Ramos (cell line): ENCODE measurements around the gene ZFAND3.
"Not testable (repeated sequence)": the region's sequence is repeated elsewhere in the genome, so short reads cannot be mapped to it uniquely, and the experiment has no call there.

Source experiments
- in situ Hi-C: fragments of 300-500 bp; cut with MboI; formaldehyde crosslinking; loops from one replicate; pipeline ENCODE4 v1.14.3; 2022; ENCODE audit warnings: low sequenced_read_pairs; ENCODE audit not compliant: unreplicated experiment

Gene ZFAND3

DNA sequence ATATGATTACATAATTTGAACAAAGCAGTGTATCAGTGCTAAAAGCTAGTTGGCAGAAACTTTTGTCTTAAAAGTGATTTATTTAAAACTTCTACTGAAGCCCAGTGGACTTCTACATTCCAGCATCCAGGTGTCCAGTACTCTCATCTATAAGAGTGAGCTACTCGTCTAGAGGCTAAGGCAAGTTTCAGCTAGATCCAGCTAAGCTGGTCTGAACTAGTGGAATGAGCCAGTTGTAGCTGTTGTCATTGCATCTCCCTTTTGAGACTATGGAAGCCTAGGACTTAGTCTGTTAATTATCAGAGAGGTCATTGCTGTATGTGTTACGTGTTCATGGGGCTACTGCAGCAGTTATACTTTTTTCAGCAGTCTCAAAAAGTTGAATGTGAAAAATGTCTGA is 165.1 kb downstream of the ZFAND3 start:
- in situ Hi-C loops: no loop called here

DNA sequence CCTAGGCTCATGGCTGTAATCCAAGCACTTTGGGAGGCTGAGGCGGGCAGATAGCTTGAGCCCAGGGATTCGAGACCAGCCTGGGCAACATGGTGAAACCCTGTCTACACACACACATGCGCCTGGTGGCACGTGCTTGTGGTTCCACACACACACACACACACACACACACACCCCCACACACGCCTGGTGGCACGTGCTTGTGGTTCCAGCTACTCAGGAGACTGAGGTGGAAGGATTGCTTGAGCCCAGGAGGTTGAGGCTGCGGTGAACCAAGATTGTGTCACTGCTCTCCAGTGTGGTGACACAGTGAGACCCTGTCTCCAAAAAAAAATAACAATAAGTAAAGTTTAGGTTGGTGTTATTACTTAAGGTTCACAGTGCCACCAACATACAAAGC is 165.8 kb downstream of the ZFAND3 start:
- in situ Hi-C loops: no loop called here

DNA sequence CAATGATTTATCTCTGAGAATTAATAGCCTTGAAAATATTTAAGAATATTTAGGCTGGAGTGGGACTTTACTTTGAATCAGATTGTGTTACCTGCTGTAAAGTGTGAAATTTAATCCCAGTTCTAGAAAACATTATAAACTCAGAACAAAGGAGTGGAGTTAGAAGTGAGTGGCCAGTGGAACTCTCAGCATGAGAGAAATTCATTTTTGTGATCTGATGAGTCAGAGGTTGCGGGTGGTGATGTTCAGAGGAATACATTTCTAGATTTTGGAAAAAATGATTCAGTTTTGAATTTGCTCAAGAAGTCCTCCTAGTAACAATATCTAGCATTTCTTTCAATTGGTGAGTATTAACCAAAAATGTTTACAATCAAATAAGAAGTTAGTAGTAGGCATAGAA is 167.5 kb downstream of the ZFAND3 start:
- in situ Hi-C loops: no loop called here

DNA sequence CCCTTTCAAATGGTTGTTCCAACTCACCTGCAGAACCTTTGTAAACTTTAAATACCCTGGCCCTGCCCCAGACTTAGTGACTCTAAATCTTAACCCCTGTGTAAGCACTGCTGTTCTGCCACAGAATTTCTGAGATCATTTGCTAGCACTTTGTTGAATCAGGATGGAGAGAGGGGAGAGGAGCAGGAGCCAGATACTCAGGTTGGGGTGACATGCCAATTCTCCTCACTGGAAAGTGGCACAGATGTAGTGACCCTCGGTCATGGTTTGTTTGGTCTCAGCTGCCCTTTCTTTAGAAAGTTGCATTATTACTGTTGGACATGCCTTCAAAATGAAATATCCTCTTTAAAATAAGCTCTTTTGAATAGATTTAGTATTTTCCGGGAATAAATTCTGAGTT is 168.0 kb downstream of the ZFAND3 start:
- in situ Hi-C loops: no loop called here

DNA sequence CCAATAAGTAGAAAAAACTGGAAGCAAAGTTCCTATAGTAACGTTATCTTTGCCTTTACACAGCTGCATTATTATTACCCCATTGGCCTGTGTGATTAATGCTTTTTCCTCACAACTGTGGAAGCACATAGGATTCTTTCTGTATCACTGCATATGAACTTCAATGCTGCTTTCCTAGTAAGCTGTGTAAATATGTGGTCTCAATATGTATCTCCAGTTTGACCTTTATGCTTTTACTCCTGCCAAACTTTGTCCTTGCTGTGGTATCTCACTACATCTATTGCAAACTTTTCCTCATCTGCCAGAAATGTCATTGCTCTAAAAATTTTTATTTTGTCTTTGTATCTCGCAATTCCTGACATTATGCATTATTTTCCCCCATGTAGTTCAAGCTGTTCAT is 168.6 kb downstream of the ZFAND3 start:
- in situ Hi-C loops: no loop called here

DNA sequence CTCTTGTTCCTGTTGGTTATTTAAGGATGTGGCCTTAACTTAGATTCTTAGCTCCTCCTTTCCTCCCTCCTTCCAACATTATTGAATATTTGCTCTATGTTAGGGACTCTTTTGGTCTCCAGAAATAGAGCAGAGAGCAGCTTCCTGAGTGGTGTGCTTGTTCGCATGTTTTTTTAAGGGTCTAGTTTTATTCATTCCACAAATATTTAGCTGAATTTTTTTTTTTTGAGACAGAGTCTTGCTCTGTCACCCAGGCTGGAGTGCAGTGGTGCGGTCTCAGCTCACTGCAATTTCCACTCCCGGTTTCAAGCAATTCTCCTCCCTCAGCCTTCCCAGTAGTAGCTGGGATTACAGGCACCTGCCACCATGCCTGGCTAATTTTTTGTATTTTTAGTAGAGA is 169.2 kb downstream of the ZFAND3 start:
- in situ Hi-C loops: no loop called here

DNA sequence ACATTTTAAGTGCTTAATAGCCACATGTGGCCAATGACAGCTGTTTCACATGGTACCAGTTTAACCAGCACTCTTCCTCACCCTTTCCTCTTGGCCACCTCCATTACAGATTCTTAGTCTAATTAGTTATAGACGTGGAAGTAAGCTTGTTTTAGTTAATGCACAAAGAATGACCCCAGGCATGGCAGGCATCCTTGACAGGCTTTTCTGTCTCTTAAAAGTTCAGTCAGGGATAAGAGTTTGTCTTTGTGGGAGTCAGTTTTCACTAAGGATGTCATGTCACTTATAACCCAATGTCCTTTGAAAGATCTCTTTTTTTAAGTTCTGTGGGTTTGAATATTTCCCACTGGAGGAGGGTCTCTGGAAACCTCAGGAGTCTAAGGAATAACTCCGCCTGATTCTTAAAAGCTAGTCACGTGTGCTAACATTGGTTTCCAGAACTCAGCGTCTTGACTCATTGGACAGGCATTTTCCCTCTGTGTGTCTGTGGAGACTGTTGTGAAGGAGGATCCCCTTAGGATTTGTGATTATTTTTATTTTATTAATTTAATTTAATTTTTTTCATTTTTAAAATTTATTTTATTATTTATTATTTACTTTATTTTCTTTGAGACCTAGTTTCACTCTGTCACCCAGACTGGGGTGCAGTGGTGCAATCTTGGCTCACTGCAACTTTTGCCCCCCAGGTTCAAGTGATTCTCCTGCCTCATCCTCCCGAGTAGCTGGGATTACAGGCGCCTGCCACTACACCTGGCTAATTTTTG is 171.4 kb downstream of the ZFAND3 start:
- in situ Hi-C loops: no loop called here

DNA sequence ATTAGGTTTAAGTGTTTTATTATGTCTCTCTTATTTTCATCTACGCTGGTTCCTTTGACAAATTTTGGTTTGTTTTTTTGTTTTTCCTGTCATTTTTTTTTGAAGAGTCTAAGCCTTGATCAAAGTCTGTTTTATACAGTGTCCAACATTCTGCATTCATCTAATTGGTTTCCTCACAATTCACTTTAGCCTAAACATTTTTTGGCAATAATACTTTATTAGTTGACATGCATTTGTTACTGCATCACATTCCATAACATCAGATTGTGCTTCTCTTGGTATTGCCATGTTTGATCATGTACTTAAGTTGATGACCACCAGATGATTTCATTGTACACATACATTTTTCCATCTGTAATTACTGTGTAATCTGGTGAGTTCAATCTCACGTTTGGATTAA is 173.2 kb downstream of the ZFAND3 start:
- in situ Hi-C loops: no loop called here

DNA sequence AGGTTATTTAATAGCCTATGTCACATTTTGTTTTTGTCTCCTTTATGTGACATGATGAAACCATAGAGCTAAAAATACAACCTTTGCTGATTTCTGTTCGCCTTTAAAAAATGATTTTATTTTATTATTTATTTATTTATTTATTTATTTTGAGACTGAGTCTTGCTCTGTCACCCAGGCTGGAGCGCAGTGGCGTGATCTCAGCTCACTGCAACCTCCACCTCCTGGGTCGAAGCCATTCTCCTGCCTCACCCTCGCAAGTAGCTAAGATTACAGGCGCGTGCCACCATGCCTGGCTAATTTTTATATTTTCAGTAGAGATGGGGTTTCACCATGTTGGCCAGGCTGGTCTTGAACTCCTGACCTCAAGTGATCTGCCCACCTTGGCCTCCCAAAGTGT is 173.7 kb downstream of the ZFAND3 start:
- in situ Hi-C loops: not testable (repeated sequence)

DNA sequence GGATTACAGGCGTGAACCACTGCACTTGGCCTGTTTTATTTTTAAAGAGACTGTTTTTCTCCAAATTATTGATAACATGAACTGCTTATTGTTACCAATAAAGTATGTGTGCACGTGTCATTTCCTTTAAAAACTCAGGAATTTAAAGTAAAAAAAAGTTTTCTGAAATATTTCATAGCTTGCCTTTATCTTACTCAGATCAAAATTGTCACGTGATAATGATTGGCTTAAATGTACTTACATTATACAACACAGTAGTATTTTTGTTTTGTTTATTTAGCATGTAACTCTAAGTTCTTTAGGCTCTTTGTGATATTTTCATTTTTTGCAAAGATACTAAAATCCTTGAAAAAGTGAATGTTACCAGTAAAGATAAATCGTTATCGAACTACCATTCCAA is 174.1 kb downstream of the ZFAND3 start:
- in situ Hi-C loops: no loop called here

DNA sequence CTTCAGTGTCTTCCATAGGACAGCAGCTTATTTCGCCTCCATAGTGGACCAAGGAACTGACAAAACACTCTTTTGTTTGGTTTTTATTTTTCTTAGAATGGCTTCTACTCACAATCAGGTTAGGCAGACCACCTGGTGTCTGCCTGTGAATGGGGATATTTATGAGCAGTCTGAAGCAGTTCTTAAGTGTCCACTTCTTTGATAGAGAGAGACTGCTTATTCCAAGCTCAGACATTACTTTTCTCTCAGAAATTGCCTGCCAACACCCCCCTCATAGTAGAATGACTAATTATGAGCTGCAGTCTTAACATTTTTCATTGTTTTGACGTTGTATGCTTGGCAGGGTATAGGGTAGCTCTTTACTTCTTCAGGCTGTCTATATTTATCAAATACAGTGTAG is 174.7 kb downstream of the ZFAND3 start:
- in situ Hi-C loops: no loop called here

DNA sequence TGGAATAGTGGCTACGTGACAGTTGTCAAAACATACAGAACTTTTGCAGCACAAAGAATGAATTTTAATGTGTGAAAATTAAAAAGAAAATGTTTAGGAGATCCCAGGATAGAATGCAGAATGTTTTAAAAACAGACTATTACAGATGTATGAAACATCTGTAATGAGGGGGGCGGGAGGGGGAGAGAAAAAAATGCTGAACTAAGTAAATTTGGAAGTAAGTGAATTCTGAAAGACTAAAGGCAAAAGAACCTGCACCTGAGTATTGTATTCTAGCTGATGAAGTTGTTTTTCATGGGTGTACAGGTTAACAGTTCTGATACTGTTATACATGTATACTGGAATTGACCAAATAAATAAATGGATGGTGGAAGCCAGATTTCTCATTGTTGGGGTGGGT is 178.8 kb downstream of the ZFAND3 start:
- in situ Hi-C loops: no loop called here

DNA sequence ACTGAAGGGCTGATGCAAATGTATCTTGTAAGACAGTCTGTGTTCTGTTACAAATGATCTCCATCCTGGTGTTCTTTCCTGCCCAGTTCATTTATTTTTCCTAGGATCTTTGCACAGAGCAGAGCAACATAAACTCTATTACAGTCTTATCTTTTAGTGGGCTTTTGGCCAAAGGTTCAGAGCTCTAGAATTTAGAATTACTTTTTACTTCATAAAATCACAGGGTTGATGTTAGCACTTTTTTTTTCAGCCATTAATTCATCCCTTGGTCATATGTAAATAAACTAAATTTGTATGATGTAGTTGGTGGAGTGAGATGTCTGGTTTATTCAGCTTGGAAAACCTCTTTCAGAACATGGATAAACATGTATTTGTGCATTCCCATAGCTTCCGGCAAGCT is 181.9 kb downstream of the ZFAND3 start:
- in situ Hi-C loops: loop anchor here (10.0 kb wide), 1 partner anchor 207 kb away; no protein-coding TSS in a partner anchor

DNA sequence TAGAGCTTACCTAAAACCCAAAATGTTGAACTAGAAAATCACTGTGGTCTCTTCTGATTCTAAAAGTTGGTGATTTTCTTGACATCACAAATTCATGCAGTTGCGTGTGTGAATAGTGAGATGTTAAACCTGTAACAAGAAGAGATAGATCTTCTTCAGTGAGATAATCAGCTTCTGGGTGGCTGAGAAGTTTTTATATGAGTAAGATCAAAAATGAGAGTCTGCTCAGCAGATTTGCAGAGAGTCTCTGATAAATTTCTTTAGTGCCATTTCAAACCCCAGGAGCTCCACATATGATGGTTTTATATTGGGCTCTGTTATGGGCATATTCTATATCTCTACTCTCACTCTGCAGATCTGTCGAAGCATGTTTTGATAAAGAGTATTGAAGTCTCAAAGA is 185.4 kb downstream of the ZFAND3 start:
- in situ Hi-C loops: loop anchor here (10.0 kb wide), 1 partner anchor 210 kb away; no protein-coding TSS in a partner anchor

DNA sequence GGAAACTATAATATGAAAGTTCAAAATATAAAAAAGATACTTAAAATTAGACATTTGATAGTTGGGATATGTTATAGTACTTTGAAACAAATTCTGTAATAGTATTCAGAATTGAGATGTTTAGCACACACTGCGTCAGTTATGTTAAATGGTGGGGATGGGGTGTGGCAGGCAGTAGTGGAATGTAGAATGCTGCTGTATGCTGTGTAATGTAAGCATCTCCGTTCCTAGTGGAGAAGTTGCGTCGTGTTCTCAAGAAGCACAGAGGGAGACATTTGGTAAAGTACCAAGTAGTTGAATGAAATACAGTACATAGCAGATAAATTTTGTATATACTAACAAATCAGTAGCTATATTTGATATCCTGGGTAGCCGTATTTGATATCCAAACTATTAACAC is 192.4 kb downstream of the ZFAND3 start:
- in situ Hi-C loops: no loop called here

DNA sequence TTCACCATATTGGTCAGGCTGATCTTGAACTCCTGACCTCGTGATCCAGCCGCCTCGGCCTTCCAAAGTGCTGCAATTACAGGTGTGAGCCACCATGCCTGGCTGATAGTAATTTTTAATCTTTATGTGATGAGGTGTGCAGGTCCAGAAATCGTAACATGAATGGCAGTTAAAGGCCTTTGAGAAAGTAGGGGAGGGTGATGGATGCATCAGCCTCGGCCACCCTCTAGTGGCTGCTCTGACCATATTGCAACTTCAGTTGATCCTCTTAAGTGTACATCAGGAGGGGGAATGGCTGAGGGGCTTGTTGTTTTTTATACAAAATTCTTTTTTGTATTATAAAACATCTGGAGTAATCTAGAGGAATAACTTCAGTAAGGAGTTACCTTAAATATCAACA is 193.0 kb downstream of the ZFAND3 start:
- in situ Hi-C loops: no loop called here

DNA sequence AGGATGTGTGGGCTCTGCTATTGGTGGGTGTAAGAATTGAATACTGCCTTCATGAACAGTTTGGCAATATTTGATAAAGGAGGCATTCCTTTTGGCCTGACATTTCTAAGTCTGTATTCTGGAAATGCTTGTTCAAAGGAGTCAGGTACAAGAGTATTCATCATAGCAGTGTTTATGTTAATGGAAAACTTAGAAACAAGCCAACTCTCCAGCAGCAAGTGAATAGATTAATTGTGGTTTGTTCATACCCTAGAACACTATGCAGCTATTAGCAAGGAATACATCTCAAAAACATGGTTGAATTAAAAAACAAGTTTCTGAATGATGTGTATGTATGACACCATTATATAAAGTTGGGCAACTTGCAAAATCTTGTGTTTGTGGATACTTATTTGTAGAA is 195.8 kb downstream of the ZFAND3 start:
- in situ Hi-C loops: no loop called here

DNA sequence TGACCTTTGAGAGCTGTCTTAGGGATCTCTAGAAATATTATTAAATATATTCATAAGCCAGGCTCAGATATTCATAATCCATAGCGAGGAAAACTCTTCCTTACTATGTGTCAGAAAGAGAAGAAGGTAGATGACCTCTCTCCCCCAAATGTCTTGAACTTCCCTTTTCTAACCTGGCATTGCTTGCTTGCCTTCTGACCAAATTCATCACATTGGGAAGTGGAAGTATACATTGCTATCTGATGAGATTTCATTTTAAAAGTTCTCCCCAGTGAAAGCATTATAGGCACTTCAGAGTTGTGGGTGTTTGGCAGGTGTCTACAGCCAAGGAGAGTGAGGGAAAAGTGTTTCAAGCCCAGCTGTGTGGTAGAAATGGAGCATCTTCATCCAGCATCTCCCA is 197.3 kb downstream of the ZFAND3 start:
- in situ Hi-C loops: no loop called here

DNA sequence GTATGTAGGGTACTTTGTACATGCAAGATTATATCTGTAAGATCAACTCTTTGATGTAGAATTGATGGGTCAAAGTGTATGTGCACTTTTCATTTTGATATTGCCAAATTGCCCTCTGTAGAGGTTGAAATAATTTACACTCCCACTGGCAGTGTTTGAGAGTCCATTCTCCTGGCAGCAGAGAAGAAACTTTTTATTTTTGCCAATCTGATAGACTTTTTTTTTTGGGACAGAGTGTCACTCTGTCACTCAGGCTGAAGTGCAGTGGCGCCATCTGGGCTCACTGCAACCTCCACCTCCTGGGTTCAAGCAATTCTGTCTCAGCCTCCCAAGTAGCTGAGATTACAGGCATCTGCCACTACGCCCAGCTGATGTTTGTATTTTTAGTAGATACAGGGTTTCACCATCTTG is 199.2 kb downstream of the ZFAND3 start:
- in situ Hi-C loops: no loop called here

DNA sequence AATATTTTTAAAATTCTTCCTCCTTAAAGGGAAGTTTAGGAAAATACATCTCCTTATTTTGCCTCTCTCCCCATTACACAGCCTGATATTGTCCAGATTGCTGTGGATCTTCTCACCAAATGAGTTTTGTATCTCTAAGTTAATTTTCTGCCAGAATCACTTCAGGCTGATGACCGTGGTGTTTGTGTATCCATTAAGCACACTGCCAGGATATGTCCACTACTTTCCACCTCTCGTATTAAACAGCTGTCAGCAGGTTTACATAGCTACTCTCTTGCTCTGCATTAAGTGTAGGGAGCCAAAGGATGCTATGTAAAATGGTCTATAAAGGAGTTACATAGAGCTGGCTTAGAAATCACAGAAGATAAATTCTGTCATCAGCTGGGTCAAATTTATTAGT is 201.1 kb downstream of the ZFAND3 start:
- in situ Hi-C loops: no loop called here

DNA sequence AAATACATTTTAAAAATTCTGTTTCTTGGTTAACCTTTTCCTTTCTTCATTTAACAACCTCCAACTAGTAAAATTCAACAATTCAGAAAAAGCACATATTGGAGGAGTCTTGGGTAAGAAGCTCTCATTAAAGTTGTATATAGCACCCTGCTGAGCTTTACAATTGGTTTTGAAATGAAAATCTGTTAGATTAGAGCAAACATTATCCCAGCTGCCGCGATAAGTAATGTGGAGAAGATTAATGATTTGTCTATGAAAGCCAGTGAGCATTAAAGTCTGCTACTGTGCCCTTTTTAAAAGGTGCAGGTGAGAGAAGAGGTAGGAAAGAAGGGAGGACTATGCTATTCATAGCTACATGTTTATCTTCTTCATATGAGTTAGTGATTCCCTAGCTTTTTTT is 201.5 kb downstream of the ZFAND3 start:
- in situ Hi-C loops: no loop called here

DNA sequence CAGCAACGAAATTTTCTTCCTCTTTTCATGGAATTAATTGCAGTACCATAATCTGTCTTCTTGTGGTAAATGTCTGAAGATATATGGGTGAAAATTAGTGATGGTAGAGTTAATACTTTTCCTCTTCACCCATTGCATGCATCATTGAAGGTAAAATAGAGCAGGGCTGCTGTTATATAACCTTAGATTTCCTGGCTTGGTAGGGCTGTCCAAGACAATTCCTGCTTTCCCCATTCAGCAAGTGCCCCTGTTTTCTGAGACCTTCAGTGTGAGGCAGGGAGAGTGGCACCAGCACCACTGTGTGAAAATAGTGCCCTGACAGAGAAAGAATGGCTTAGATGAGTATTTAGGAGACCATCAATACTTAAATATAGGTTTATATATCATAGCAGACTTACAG is 202.0 kb downstream of the ZFAND3 start:
- in situ Hi-C loops: no loop called here

DNA sequence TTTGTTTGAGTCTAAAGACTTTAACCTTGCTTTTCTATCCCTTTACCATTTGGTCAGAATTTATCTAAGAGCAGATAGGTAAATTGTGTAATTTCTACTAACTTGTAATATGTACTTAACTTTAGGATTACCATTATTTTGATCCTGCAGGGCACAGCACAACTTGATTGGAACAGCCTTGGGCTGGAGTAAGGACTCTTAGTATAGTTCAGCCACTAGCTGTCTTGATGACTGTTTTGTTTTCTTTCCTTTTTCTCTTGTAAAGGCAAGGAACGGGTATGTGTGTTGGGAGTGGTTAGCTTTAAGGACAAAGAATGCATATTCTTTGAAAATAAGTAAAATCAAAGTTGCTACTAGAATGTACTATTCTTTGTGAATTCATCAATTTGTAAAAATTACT is 203.2 kb downstream of the ZFAND3 start:
- in situ Hi-C loops: no loop called here
